Liver (tissue), 3 donors: Measurements from ENCODE around the gene GAS2L3.
A peak's percentile ranks its signal among the peaks of the same experiment; 100 is the strongest.

Source experiments
- EGR1 ChIP-seq, 2 donors: IDR thresholded peaks; 2 replicates each; pipeline ENCODE4 v1.6.1; 2016 to 2018; ENCODE audit warnings: antibody characterized with exemption in 2 of 2, low read depth in 2 of 2
- GABPA ChIP-seq, 2 donors: IDR thresholded peaks in 1 of 2; conservative IDR thresholded peaks in 1 of 2; 2 replicates each; pipeline ENCODE4 v1.6.1; 2016; ENCODE audit warnings: antibody characterized with exemption in 2 of 2, mild to moderate bottlenecking in 1 of 2, moderate library complexity in 1 of 2
- JUND ChIP-seq, 2 donors: IDR thresholded peaks; 2 replicates each; pipeline ENCODE4 v1.6.1; 2016; ENCODE audit warnings: antibody characterized with exemption in 2 of 2
- MAX ChIP-seq: IDR thresholded peaks from 2 replicates; pipeline ENCODE4 v1.6.1; 2016; ENCODE audit warnings: antibody characterized with exemption
- NR2F2 ChIP-seq: IDR thresholded peaks from 2 replicates; pipeline ENCODE4 v1.6.1; 2016; ENCODE audit warnings: antibody characterized with exemption
- RAD21 ChIP-seq, 2 donors: IDR thresholded peaks; 2 replicates each; pipeline ENCODE4 v1.6.1; 2016; ENCODE audit warnings: antibody characterized with exemption in 2 of 2, mild to moderate bottlenecking in 2 of 2
- SP1 ChIP-seq: IDR thresholded peaks from 2 replicates; pipeline ENCODE4 v1.6.1; 2018; ENCODE audit warnings: antibody characterized with exemption, mild to moderate bottlenecking
- YY1 ChIP-seq: IDR thresholded peaks from 2 replicates; pipeline ENCODE4 v1.6.1; 2016; ENCODE audit warnings: antibody characterized with exemption, mild to moderate bottlenecking
- TF ChIP-seq, protein P1 (sequence below): fragments of 150-350 bp; IDR thresholded peaks from 2 replicates; pipeline ENCODE4 v1.5.1; 2017; ENCODE audit warnings: improper control_type of control experiment, low read depth, low read length; ENCODE audit not compliant: missing input control
- TF ChIP-seq, protein P2 (sequence below): IDR thresholded peaks from 2 replicates; pipeline ENCODE4 v1.6.1; 2016; ENCODE audit warnings: antibody characterized with exemption, mild to moderate bottlenecking
- donor health status: healthy.
- donor health status: healthy.

DNA sequence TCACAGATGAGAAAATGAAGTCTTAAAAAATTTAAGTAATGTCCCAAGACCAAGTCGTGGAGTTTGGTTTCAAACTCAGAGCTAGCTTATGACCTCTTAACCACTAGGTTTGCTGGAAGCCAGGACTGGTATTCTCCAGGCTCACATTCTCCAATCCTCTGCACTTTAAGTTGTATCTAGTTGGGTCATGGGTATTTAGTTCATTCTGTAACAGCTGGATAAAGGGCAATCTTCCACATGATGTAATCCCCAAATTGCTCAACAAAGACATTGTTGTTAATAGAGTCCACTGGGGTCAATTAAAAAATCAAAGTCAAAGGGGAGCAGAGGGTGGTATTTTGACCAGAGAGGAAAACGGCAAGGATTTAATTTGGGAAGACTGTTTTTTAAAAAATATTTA lies 17.8 kb upstream of the GAS2L3 start:
- TF ChIP-seq, protein P1, sequence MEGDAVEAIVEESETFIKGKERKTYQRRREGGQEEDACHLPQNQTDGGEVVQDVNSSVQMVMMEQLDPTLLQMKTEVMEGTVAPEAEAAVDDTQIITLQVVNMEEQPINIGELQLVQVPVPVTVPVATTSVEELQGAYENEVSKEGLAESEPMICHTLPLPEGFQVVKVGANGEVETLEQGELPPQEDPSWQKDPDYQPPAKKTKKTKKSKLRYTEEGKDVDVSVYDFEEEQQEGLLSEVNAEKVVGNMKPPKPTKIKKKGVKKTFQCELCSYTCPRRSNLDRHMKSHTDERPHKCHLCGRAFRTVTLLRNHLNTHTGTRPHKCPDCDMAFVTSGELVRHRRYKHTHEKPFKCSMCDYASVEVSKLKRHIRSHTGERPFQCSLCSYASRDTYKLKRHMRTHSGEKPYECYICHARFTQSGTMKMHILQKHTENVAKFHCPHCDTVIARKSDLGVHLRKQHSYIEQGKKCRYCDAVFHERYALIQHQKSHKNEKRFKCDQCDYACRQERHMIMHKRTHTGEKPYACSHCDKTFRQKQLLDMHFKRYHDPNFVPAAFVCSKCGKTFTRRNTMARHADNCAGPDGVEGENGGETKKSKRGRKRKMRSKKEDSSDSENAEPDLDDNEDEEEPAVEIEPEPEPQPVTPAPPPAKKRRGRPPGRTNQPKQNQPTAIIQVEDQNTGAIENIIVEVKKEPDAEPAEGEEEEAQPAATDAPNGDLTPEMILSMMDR, result no peak
- TF ChIP-seq, protein P2, sequence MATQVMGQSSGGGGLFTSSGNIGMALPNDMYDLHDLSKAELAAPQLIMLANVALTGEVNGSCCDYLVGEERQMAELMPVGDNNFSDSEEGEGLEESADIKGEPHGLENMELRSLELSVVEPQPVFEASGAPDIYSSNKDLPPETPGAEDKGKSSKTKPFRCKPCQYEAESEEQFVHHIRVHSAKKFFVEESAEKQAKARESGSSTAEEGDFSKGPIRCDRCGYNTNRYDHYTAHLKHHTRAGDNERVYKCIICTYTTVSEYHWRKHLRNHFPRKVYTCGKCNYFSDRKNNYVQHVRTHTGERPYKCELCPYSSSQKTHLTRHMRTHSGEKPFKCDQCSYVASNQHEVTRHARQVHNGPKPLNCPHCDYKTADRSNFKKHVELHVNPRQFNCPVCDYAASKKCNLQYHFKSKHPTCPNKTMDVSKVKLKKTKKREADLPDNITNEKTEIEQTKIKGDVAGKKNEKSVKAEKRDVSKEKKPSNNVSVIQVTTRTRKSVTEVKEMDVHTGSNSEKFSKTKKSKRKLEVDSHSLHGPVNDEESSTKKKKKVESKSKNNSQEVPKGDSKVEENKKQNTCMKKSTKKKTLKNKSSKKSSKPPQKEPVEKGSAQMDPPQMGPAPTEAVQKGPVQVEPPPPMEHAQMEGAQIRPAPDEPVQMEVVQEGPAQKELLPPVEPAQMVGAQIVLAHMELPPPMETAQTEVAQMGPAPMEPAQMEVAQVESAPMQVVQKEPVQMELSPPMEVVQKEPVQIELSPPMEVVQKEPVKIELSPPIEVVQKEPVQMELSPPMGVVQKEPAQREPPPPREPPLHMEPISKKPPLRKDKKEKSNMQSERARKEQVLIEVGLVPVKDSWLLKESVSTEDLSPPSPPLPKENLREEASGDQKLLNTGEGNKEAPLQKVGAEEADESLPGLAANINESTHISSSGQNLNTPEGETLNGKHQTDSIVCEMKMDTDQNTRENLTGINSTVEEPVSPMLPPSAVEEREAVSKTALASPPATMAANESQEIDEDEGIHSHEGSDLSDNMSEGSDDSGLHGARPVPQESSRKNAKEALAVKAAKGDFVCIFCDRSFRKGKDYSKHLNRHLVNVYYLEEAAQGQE, result peak; percentile 32
- TF ChIP-seq RAD21 (IDR thresholded peaks at IDR 0.05) (peak; percentile 42 to 48), SP1 (peak; percentile 89), YY1 (peak; percentile 54), JUND (IDR thresholded peaks at IDR 0.05) (peak; percentile 89 to 90), EGR1 (IDR thresholded peaks at IDR 0.05; ENCODE audit: low read depth in 2 of 2) (peak in 1 of 2 donors; percentile 79), NR2F2 (peak; percentile 71), MAX (peak; percentile 90), GABPA (IDR thresholded peaks at IDR 0.05 in 1 of 2, conservative IDR thresholded peaks at IDR 0.05 in 1 of 2) (peak in 1 of 2 donors; percentile 42)
